Measurements from ENCODE around the gene SMAD7.
"Not testable (repeated sequence)": the region's sequence is repeated elsewhere in the genome, so short reads cannot be mapped to it uniquely, and the experiment has no call there.

The SMAD7 gene

DNA sequence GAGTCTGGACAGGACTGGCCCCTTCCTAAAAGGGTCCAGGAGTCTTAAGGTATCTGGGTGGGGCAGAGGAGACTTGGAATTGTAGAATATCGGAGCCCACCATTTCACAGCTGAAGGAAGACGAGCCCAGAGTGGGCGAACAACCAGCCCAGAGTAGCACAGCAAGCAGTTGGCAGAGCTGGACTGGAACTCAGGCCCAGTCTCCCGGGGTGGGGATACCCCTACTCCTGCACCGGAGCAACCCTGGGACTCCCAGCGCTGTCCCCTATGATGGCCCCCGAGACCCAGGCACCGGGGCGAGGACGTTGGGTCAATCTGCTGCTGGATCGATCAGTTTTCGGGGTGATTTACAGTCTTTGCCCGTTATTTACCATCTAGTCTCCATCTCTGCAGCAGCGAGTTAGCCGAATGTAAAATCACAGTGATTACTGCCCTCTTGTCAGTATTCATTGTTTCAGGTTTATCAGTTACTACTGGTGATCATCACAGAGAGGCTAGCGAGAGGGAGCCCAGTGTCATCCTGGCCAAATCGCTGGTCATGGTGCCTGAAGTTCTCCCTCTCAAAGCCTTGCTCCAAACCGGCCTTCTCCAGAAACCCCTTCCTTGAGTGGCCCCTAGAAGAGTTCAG is 75.3 kb downstream of the SMAD7 start:
- H3K27ac ChIP-seq = no peak overlapping the region
- H3K4me3 ChIP-seq = no peak overlapping the region

- Histone ChIP-seq H3K27ac (peak overlapping the region in 1 of 21 experiments; percentile 78), H3K4me3 (no peak overlapping the region)
Measured at GRCh38 chr18:48874701-48875162, 76.0 kb downstream of the SMAD7 start.

- peak overlapping the region in 5 of 21 experiments; percentile 50 to 78 (median 58) for H3K27ac ChIP-seq
- no peak overlapping the region for H3K4me3 ChIP-seq
Measured at GRCh38 chr18:48874233-48874632, 76.5 kb downstream of the SMAD7 start.

- Histone ChIP-seq H3K4me3 (no peak overlapping the region), H3K27ac (peak overlapping the region in 12 of 21 experiments; percentile 7 to 78 (median 57))
Measured at GRCh38 chr18:48872234-48873145, 78.3 kb downstream of the SMAD7 start.

- no peak overlapping the region for H3K4me3 ChIP-seq
- peak overlapping the region in 1 of 21 experiments; percentile 56 for H3K27ac ChIP-seq
Measured at GRCh38 chr18:48871391-48872166, 79.2 kb downstream of the SMAD7 start.

- H3K4me3 ChIP-seq, H3K27ac ChIP-seq: not testable (repeated sequence)
Measured at GRCh38 chr18:48870926-48871325, 79.8 kb downstream of the SMAD7 start.

Measured in skin epidermis (tissue), 12 donors.